Measurements from ENCODE around the gene CCDC73. TPM values are rescaled to one million over a fixed set of nuclear protein-coding genes. Genes with fewer than 3 reads are reported as not detected.

CCDC73 gene
- total and polyA plus RNA-seq, 2 of the 4 experiments (the other 2 are of a cell fraction) = not detected

DNA sequence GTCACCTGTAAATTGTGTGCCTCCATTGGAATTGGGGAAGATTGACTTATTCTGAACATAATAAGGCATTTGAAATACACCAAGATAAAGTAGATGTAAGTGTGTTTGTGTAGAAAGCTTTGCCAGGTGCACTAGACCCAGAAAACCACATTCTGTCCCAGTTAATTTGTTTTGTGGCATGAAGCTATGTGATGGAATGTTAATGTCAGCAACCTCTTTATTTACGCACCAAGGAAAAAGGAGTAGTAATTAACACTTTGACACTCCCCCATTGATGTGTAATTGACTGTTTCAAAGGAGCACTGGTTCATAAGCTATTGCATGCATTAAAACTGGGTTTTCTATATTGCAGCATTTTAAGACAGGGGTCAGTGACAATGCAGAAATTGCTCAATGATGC is 196.5 kb downstream of the CCDC73 start:
- H3K9me3 ChIP-seq (ENCODE audit: control insufficient read depth, insufficient read depth, low read length) = no peaks in the 10 kb centered on the region
- no peak overlapping the region for H3K4me3 ChIP-seq (ENCODE audit: insufficient read depth, low read depth, low read length)
- no CpG with 5 or more reads among the region's 1 CpG for WGBS, 2 experiments (ENCODE audit: extremely low coverage in 2 of 2, insufficient read length in 1 of 2)
- no peak overlapping the region for H3K14ac ChIP-seq (replicated peaks; ENCODE audit: low read depth, low read length)
- H3K79me1 ChIP-seq (ENCODE audit: low read depth in 1 of 2, low read length in 2 of 2) = peaks cover 8 to 11% of the 10 kb centered on the region in 2 experiments; a peak in 3 of 4 replicates
- peaks cover 35% of the 10 kb centered on the region for H3K36me3 ChIP-seq (ENCODE audit: control insufficient read depth, insufficient read depth, low read length)
- intact Hi-C loops (cut with micrococcal nuclease) (no loop called here), in situ Hi-C loops (cut with MboI; ENCODE audit: low sequenced_read_pairs) (loop anchor here (25.0 kb wide), 2 partner anchors 464 to 511 kb away; partner anchors contain the start of gene RCN1), dilution Hi-C loops (cut with HindIII; ENCODE audit: low sequenced_read_pairs, unreplicated experiment) (no loop called here)
- no peak overlapping the region for H2AFZ ChIP-seq (replicated peaks; ENCODE audit: low read length, poor library complexity)
- H2BK120ac ChIP-seq (ENCODE audit: low read depth, low read length) = no peak overlapping the region
- H3K4ac ChIP-seq (ENCODE audit: low read depth, low read length) = no peak overlapping the region
- no peak overlapping the region for H3K9ac ChIP-seq (ENCODE audit: low read depth, low read length)
- no peaks in the 10 kb centered on the region for H3K4me1 ChIP-seq (ENCODE audit: control insufficient read depth, insufficient read depth, low read length)
- no peak overlapping the region for H2BK5ac ChIP-seq (ENCODE audit: low read depth, low read length, poor library complexity, severe bottlenecking)
- H3K23ac ChIP-seq (ENCODE audit: low read depth, low read length) = no peak overlapping the region
- no peak overlapping the region for H4K5ac ChIP-seq (ENCODE audit: low read depth, low read length)
- ChIA-PET CTCF (no interaction called here), POLR2A (ENCODE audit: unreplicated experiment) (no interaction called here)
- no peaks in the 10 kb centered on the region for H3K9me1 ChIP-seq (ENCODE audit: insufficient read depth, low read length)
- H2AK9ac ChIP-seq (replicated peaks; ENCODE audit: low read depth, low read length, poor library complexity) = no peak overlapping the region
- no peak overlapping the region for H4K91ac ChIP-seq (ENCODE audit: insufficient read depth, low read depth, low read length)
- TF ChIP-seq MAZ (IDR thresholded peaks at IDR 0.05; ENCODE audit: borderline replicate concordance, low read depth, low read length) = no peak
- TF ChIP-seq MAFK (IDR thresholded peaks at IDR 0.05; ENCODE audit: low read depth, low read length) = no peak
- no peak for TF ChIP-seq RCOR1 (IDR thresholded peaks at IDR 0.05; ENCODE audit: insufficient replicate concordance, low read length)
- TF ChIP-seq POLR2A (IDR thresholded peaks at IDR 0.05; ENCODE audit: low read depth, low read length) = no peak
- TF ChIP-seq RFX5 (IDR thresholded peaks at IDR 0.05; ENCODE audit: low read depth, low read length) = no peak
- TF ChIP-seq, protein P1, sequence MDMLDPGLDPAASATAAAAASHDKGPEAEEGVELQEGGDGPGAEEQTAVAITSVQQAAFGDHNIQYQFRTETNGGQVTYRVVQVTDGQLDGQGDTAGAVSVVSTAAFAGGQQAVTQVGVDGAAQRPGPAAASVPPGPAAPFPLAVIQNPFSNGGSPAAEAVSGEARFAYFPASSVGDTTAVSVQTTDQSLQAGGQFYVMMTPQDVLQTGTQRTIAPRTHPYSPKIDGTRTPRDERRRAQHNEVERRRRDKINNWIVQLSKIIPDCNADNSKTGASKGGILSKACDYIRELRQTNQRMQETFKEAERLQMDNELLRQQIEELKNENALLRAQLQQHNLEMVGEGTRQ (IDR thresholded peaks at IDR 0.05; ENCODE audit: low read depth, low read length) = no peak
- no peak for TF ChIP-seq CHD1 (IDR thresholded peaks at IDR 0.05; ENCODE audit: low read depth, low read length)
- TF ChIP-seq, protein P2, sequence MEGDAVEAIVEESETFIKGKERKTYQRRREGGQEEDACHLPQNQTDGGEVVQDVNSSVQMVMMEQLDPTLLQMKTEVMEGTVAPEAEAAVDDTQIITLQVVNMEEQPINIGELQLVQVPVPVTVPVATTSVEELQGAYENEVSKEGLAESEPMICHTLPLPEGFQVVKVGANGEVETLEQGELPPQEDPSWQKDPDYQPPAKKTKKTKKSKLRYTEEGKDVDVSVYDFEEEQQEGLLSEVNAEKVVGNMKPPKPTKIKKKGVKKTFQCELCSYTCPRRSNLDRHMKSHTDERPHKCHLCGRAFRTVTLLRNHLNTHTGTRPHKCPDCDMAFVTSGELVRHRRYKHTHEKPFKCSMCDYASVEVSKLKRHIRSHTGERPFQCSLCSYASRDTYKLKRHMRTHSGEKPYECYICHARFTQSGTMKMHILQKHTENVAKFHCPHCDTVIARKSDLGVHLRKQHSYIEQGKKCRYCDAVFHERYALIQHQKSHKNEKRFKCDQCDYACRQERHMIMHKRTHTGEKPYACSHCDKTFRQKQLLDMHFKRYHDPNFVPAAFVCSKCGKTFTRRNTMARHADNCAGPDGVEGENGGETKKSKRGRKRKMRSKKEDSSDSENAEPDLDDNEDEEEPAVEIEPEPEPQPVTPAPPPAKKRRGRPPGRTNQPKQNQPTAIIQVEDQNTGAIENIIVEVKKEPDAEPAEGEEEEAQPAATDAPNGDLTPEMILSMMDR (conservative IDR thresholded peaks at IDR 0.05; ENCODE audit: low read depth, low read length) = no peak
- TF ChIP-seq SMC3 (IDR thresholded peaks at IDR 0.05; ENCODE audit: low read depth, low read length) = no peak
- TF ChIP-seq NFE2L2 (IDR thresholded peaks at IDR 0.05; ENCODE audit: low read depth, low read length) = no peak
- TF ChIP-seq FOS (IDR thresholded peaks at IDR 0.05; ENCODE audit: low read depth, low read length) = no peak
- TF ChIP-seq, protein P3, sequence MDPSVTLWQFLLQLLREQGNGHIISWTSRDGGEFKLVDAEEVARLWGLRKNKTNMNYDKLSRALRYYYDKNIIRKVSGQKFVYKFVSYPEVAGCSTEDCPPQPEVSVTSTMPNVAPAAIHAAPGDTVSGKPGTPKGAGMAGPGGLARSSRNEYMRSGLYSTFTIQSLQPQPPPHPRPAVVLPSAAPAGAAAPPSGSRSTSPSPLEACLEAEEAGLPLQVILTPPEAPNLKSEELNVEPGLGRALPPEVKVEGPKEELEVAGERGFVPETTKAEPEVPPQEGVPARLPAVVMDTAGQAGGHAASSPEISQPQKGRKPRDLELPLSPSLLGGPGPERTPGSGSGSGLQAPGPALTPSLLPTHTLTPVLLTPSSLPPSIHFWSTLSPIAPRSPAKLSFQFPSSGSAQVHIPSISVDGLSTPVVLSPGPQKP (IDR thresholded peaks at IDR 0.05; ENCODE audit: borderline replicate concordance, low read depth, low read length) = no peak
- TF ChIP-seq BHLHE40 (IDR thresholded peaks at IDR 0.05; ENCODE audit: low read depth, low read length) = no peak
- TF ChIP-seq MXI1 (IDR thresholded peaks at IDR 0.05; ENCODE audit: borderline replicate concordance, low read depth, low read length) = no peak
- no peak for TF ChIP-seq RAD21 (IDR thresholded peaks at IDR 0.05; ENCODE audit: low read length)
- TF ChIP-seq CEBPB (IDR thresholded peaks at IDR 0.05; ENCODE audit: low read depth, low read length) = no peak
- H4K20me1 ChIP-seq (ENCODE audit: insufficient read depth, low read length) = no peaks in the 10 kb centered on the region
- no peak overlapping the region for H3K27ac ChIP-seq (ENCODE audit: insufficient read depth, low read length)
- H4K8ac ChIP-seq (ENCODE audit: low read depth in 2 of 2, low read length in 2 of 2) = no peak overlapping the region
- no peak overlapping the region for H2AK5ac ChIP-seq (ENCODE audit: low read depth, low read length)
- no peak overlapping the region for H2BK20ac ChIP-seq (ENCODE audit: low read depth, low read length)
- H2BK15ac ChIP-seq (ENCODE audit: low read depth, low read length) = no peak overlapping the region
- no peak overlapping the region for H3K18ac ChIP-seq (ENCODE audit: low read depth, low read length)
- H3K4me2 ChIP-seq (ENCODE audit: low read depth, low read length) = no peak overlapping the region
- H3K27me3 ChIP-seq (ENCODE audit: control insufficient read depth, insufficient read depth, low read length) = no peaks in the 10 kb centered on the region
- BruUV-seq (replicated peaks) = no TSS peak
- DNase-seq (no peak), ATAC-seq (ENCODE audit: low read depth) (no peak)
- no peak overlapping the region for H3K56ac ChIP-seq (ENCODE audit: extremely low read depth, insufficient read depth, low read length)
